Calu3 (cell line): ENCODE measurements around the gene RCBTB2. TPM values are rescaled to one million over a fixed set of nuclear protein-coding genes. Genes with fewer than 3 reads are reported as not detected.

ENCODE experiments used
- BruUV-seq: library from RNA; stranded (reverse); fragments of 400-500 nt; replicated peaks from 2 replicates; lab custom pipeline; 2021; lab: Mats Ljungman, UMichigan
- CTCF ChIA-PET: fragments of 300-600 bp; sonication (Branson Sonifier 250); formaldehyde crosslinking; loops from one replicate; lab custom pipeline; 2022; ENCODE audit warnings: antibody characterized with exemption; lab: Charles Lee
- DNase-seq: peaks from one replicate; pipeline ENCODE4 v3.0.0; 2022
- H3K27ac Mint-ChIP-seq: one replicate; pipeline ENCODE4 v1.8.0; 2022; ENCODE audit warnings: mixed read lengths; ENCODE audit not compliant: unreplicated experiment
- H3K27me3 Mint-ChIP-seq: one replicate; pipeline ENCODE4 v1.8.0; 2022; ENCODE audit warnings: mixed read lengths; ENCODE audit not compliant: unreplicated experiment
- H3K36me3 Mint-ChIP-seq: one replicate; pipeline ENCODE4 v1.8.0; 2022; ENCODE audit warnings: mild to moderate bottlenecking, moderate library complexity, mixed read lengths; ENCODE audit not compliant: insufficient read depth, unreplicated experiment
- H3K4me1 Mint-ChIP-seq: one replicate; pipeline ENCODE4 v1.8.0; 2022; ENCODE audit warnings: mild to moderate bottlenecking, low read depth, mixed read lengths; ENCODE audit not compliant: unreplicated experiment
- H3K4me3 Mint-ChIP-seq: one replicate; pipeline ENCODE4 v1.8.0; 2022; ENCODE audit warnings: mild to moderate bottlenecking, low read depth, moderate library complexity, mixed read lengths; ENCODE audit not compliant: unreplicated experiment
- H3K9me3 Mint-ChIP-seq: one replicate; pipeline ENCODE4 v1.8.0; 2022; ENCODE audit warnings: low read depth, mixed read lengths; ENCODE audit not compliant: unreplicated experiment
- CTCF ChIP-seq: fragments of 200-600 bp; IDR thresholded peaks from one replicate; pipeline ENCODE4 v1.8.0; 2022; ENCODE audit warnings: antibody characterized with exemption; ENCODE audit not compliant: unreplicated experiment
- intact Hi-C: fragments of 100-400 bp; cut with micrococcal nuclease; formaldehyde crosslinking; loops from one replicate; pipeline ENCODE4 v1.10.0; 2022; ENCODE audit not compliant: unreplicated experiment
- total RNA-seq: library from RNA; stranded (reverse); gene quantifications from 2 replicates; pipeline ENCODE4 v1.2.3, GENCODE V29; 2022

The RCBTB2 gene
- total RNA-seq, 1 experiment from 2014 or later = 3.7 TPM

GRCh38 chr13:48579165-48579918, 46.5 kb upstream of the RCBTB2 start:
- no TSS peak for BruUV-seq
- Mint-ChIP-seq H3K4me1 (peaks cover 30% of the 10 kb centered on the region), H3K27me3 (no peaks in the 10 kb centered on the region), H3K36me3 (no peaks in the 10 kb centered on the region), H3K27ac (no peak overlapping the region), H3K9me3 (peaks cover 2% of the 10 kb centered on the region), H3K4me3 (no peak overlapping the region)
- DNase-seq = no peak
- intact Hi-C loops = loop anchor here (2.0 kb wide), 1 partner anchor 167 kb away; the partner anchor contains the start of gene LPAR6
- CTCF ChIA-PET = interaction anchor here (0.6 to 1.9 kb wide), 11 partner anchors 9 to 501 kb away, joined by 3 to 14 read pairs (median 5); partner anchors contain the start of genes ITM2B and RCBTB2
- no peak for TF ChIP-seq CTCF

- no peak for TF ChIP-seq CTCF
- intact Hi-C loops = loop anchor here (2.0 kb wide), 1 partner anchor 166 kb away; the partner anchor contains the start of gene LPAR6
- no peak for DNase-seq
- CTCF ChIA-PET = interaction anchor here (1.9 kb wide), 1 partner anchor 8 kb away, joined by 7 read pairs; no protein-coding TSS in a partner anchor
- no TSS peak for BruUV-seq
- Mint-ChIP-seq H3K9me3 (peaks cover 2% of the 10 kb centered on the region), H3K27ac (no peak overlapping the region), H3K4me3 (no peak overlapping the region), H3K27me3 (no peaks in the 10 kb centered on the region), H3K4me1 (peaks cover 23% of the 10 kb centered on the region), H3K36me3 (no peaks in the 10 kb centered on the region)
These were observed 45.8 kb upstream of the RCBTB2 start for GRCh38 chr13:48578516-48579164.

GRCh38 chr13:48576448-48577010, 43.6 kb upstream of the RCBTB2 start:
- intact Hi-C loops = no loop called here
- no peak for DNase-seq
- CTCF ChIA-PET = no interaction called here

More at GRCh38 chr13:48576448-48577010, 43.6 kb upstream of the RCBTB2 start:
- Mint-ChIP-seq H3K4me3 (no peak overlapping the region), H3K9me3 (peaks cover 2% of the 10 kb centered on the region), H3K4me1 (peaks cover 9% of the 10 kb centered on the region), H3K27ac (no peak overlapping the region), H3K27me3 (no peaks in the 10 kb centered on the region), H3K36me3 (no peaks in the 10 kb centered on the region)
- no TSS peak for BruUV-seq
- no peak for TF ChIP-seq CTCF
